Measurements from ENCODE around the gene ANKRD36B. TPM values are rescaled to one million over a fixed set of nuclear protein-coding genes. Genes with fewer than 3 reads are reported as not detected.

Gene ANKRD36B
- total RNA-seq, 1 donor, result 61.6 TPM

Other genes with a start within 250 kb of the ANKRD36B start
- gene COX5B, start 56.2 kb upstream of the ANKRD36B start, total RNA-seq, result 131 TPM
- gene ACTR1B, start 74.2 kb upstream of the ANKRD36B start, total RNA-seq, result 53.7 TPM
- gene C2orf92, start 79.8 kb upstream of the ANKRD36B start, total RNA-seq, result 4.5 TPM
- gene ZAP70, start 123.7 kb upstream of the ANKRD36B start, total RNA-seq, result 137 TPM

Data from mononuclear cell (primary cell).